D721Med (cell line): ENCODE measurements around the gene HNRNPLL.
A peak's percentile ranks its signal among the peaks of the same experiment; 100 is the strongest.

Experiments
- DNase-seq: peaks from one replicate; pipeline ENCODE4 v3.0.0; 2011; ENCODE audit warnings: low spot score; ENCODE audit not compliant: insufficient read length
- FAIRE-seq: peaks from 2 replicates; lab custom pipeline; 2011; peaks lifted over from hg19 to GRCh38; lab: Jason Lieb, UNC
- CTCF ChIP-seq: IDR thresholded peaks from 2 replicates; pipeline ENCODE4 v1.5.1; 2012; ENCODE audit warnings: mild to moderate bottlenecking, control low read depth; ENCODE audit not compliant: insufficient read depth; ENCODE audit errors: missing control alignments

HNRNPLL gene

DNA sequence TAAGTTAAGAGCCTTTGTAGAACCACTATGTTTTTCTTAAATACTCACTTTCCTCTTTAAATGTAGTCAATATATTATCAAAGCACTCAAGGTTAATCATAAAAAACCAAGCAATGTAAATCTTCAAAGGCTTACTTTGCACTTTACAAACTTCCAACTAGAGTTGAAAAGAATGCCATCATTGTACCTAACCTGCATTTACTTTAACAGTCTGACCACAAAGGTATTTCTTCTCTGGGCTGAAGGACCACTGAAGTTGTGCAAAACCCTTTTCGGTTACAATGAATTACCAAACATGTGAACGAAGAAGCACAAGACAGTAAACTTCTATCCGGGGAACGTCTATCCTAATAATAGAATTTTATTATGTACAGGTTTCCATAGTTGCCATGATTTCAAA, 3.0 kb downstream of the HNRNPLL start:
- peak; percentile 11 for FAIRE-seq
- no peak for DNase-seq
- no peak for TF ChIP-seq CTCF

- FAIRE-seq (no peak), DNase-seq (no peak)
- TF ChIP-seq CTCF = no peak
Observed at GRCh38 chr2:38598991-38599295, 3.8 kb downstream of the HNRNPLL start.

DNA sequence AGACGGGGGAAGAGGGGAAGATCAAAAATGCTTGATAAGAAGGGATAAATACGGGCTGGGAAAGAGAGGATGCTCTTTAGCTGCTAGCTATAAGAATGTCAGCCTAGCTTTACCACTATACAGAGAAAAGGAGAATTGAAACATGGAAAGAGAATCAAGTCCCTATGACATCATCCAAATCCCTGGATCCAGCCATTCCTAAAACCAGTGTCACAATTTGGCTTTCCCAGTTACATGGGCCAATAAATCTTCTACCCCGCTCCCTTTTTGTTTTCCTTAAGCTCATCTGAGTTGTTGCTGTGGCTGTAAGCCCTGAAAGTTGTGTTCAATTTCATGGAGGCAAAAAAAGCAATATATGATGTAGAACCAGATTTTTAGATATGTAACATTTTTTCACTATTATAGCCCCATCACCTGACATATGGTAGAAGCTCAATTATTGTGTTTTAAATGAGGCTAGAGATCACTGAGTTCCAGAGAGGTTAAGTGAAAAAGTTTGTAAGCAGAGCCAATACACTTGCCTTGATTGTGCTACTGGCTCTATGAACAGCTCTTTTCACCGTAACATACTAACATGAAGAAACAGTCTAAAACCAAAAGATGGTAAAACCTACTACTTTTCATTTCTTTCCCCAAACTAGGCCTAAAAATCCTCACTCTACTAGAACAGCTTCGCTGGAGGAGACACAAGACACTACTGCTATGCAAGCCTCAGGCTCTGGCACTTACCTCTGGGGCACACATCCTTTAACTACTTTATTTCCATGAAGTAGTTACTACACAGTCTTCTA, 4.3 kb downstream of the HNRNPLL start:
- FAIRE-seq = no peak
- TF ChIP-seq CTCF = no peak
- DNase-seq = no peak

DNA sequence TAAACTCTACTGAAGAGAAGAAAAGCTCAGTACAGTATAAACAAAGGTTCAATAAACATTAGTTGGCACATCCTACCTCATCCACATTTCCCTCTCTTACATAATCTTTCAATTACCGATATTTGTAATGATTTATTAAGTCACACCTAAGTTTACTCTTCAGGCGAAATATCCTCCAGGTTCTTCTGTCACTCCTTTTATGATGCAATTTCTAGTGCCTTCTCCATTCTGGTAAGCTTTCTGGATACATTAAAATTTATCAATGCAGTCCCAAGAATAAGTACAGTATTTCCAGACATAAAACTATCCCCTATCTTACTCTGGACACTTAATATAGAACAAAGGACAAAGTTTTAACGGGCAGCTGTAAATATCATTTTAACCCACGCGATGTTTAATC, 5.6 kb downstream of the HNRNPLL start:
- FAIRE-seq (no peak), DNase-seq (no peak)
- no peak for TF ChIP-seq CTCF

- DNase-seq (no peak), FAIRE-seq (no peak)
- no peak for TF ChIP-seq CTCF
Observed at GRCh38 chr2:38596229-38596628, 6.5 kb downstream of the HNRNPLL start.

GRCh38 chr2:38592951-38593350, 9.8 kb downstream of the HNRNPLL start:
- FAIRE-seq (peak; percentile 67), DNase-seq (no peak)
- no peak for TF ChIP-seq CTCF

- no peak for TF ChIP-seq CTCF
- FAIRE-seq (no peak), DNase-seq (no peak)
Observed at GRCh38 chr2:38591152-38591551, 11.6 kb downstream of the HNRNPLL start.
